Liver (tissue), 9 donors: Measurements from ENCODE around the gene LTO1. TPM values are rescaled to one million over a fixed set of nuclear protein-coding genes. Genes with fewer than 3 reads are reported as not detected.
"Not testable (repeated sequence)": the region's sequence is repeated elsewhere in the genome, so short reads cannot be mapped to it uniquely, and the experiment has no call there.

Experiments used
- DNase-seq: peaks from one replicate; pipeline ENCODE4 v3.0.0-alpha.2; 2017; ENCODE audit warnings: low spot score
- H3K27ac ChIP-seq, 2 donors: one replicate each; pipeline ENCODE4 v1.7.0; 2013; ENCODE audit warnings: inconsistent platforms in 2 of 2, low read length in 2 of 2, control low read depth in 1 of 2, low read depth in 1 of 2, mild to moderate bottlenecking in 1 of 2
- H3K27me3 ChIP-seq, 4 donors: one replicate each; pipeline versions ENCODE4 v1.6.1 to v1.7.0; 2013; ENCODE audit warnings: low read length in 3 of 4, inconsistent platforms in 1 of 4, mild to moderate bottlenecking in 1 of 4, moderate library complexity in 1 of 4; ENCODE audit not compliant: control insufficient read depth in 4 of 4, insufficient read depth in 4 of 4
- H3K36me3 ChIP-seq, 4 donors: one replicate each; pipeline versions ENCODE4 v1.6.1 to v1.7.0; 2013; ENCODE audit warnings: low read length in 3 of 4, mild to moderate bottlenecking in 3 of 4, low read depth in 1 of 4, moderate library complexity in 1 of 4; ENCODE audit not compliant: control insufficient read depth in 4 of 4, insufficient read depth in 3 of 4
- H3K4me1 ChIP-seq, 4 donors: one replicate each; pipeline versions ENCODE4 v1.6.1 to v1.7.0; 2013; ENCODE audit warnings: low read length in 3 of 4, mild to moderate bottlenecking in 3 of 4, moderate library complexity in 1 of 4; ENCODE audit not compliant: control insufficient read depth in 4 of 4, insufficient read depth in 4 of 4
- H3K4me3 ChIP-seq, 3 donors: one replicate each; pipeline versions ENCODE4 v1.6.1 to v1.7.0; 2013; ENCODE audit warnings: low read length in 3 of 3, control low read depth in 1 of 3, low read depth in 1 of 3, mild to moderate bottlenecking in 1 of 3
- H3K9ac ChIP-seq, 2 donors: one replicate each; pipeline ENCODE4 v1.7.0; 2013; ENCODE audit warnings: low read length in 2 of 2, mild to moderate bottlenecking in 2 of 2, moderate library complexity in 2 of 2, control low read depth in 1 of 2, low read depth in 1 of 2
- H3K9me3 ChIP-seq, 4 donors: one replicate each; pipeline versions ENCODE4 v1.6.1 to v1.7.0; 2013; ENCODE audit warnings: low read length in 3 of 4; ENCODE audit not compliant: control insufficient read depth in 4 of 4
- CTCF ChIP-seq: fragments of 150-350 bp; IDR thresholded peaks from 2 replicates; pipeline ENCODE4 v1.5.1; 2017; ENCODE audit warnings: improper control_type of control experiment, low read depth, low read length; ENCODE audit not compliant: missing input control
- EGR1 ChIP-seq, 2 donors: IDR thresholded peaks; 2 replicates each; pipeline ENCODE4 v1.6.1; 2016 to 2018; ENCODE audit warnings: antibody characterized with exemption in 2 of 2, low read depth in 2 of 2
- FOXA2 ChIP-seq: IDR thresholded peaks from 2 replicates; pipeline ENCODE4 v1.6.1; 2016; ENCODE audit warnings: antibody characterized with exemption
- JUND ChIP-seq, 2 donors: IDR thresholded peaks; 2 replicates each; pipeline ENCODE4 v1.6.1; 2016; ENCODE audit warnings: antibody characterized with exemption in 2 of 2
- YY1 ChIP-seq: IDR thresholded peaks from 2 replicates; pipeline ENCODE4 v1.6.1; 2016; ENCODE audit warnings: antibody characterized with exemption, mild to moderate bottlenecking
- ZBTB33 ChIP-seq: IDR thresholded peaks from 2 replicates; pipeline ENCODE4 v1.6.1; 2016; ENCODE audit warnings: antibody characterized with exemption
- WGBS: extraction: QIAGEN DNeasy Blood & Tissue Kit; methylation state at CpG from one replicate; pipeline ENCODE4 v1.1.7; 2013; 5-methylcytosine and 5-hydroxymethylcytosine counted together
- polyA plus RNA-seq, 2 donors: library from polyadenylated mRNA; stranded (reverse) in 1 of 2; unstranded in 1 of 2; fragments of 200-250 nt in 1 of 2; fragments of >200 nt in 1 of 2; fragmentation: Nextera tagmentation in 1 of 2; extraction: Ambion mirVana in 1 of 2; gene quantifications; one replicate each; pipeline versions ENCODE4 v1.2.1 to v1.2.3, GENCODE V29; 2013 to 2015
- total RNA-seq, 2 donors: library from RNA; depleted of rRNA; stranded (reverse); fragments of >200 nt; gene quantifications; one replicate each; pipeline ENCODE4 v1.2.3, GENCODE V29; 2014
- donor health status: healthy.
- donor health status: healthy.
- donor health status: healthy.
- donor health status: healthy.
- donor health status: healthy.

The LTO1 gene
- total and polyA plus RNA-seq, 4 donors: 4.9 to 12.3 (median 7.3) TPM

- Histone ChIP-seq H3K27ac (no peak overlapping the region), H3K9me3 (no peaks in the 10 kb centered on the region), H3K27me3 (no peaks in the 10 kb centered on the region), H3K9ac (no peak overlapping the region), H3K4me1 (no peaks in the 10 kb centered on the region), H3K36me3 (no peaks in the 10 kb centered on the region), H3K4me3 (no peak overlapping the region)
- TF ChIP-seq CTCF: no peak
- no peak for TF ChIP-seq YY1
- no peak for TF ChIP-seq ZBTB33
- 94% methylated on average over 1 of the region's 1 CpG for WGBS
- no peak for DNase-seq
Measured at GRCh38 chr11:69624293-69624692, 50.9 kb downstream of the LTO1 start.

GRCh38 chr11:69622097-69622681, 53.0 kb downstream of the LTO1 start:
- not testable (repeated sequence) for H3K9ac ChIP-seq, DNase-seq, H3K4me1 ChIP-seq, H3K36me3 ChIP-seq, H3K27ac ChIP-seq, H3K4me3 ChIP-seq, H3K9me3 ChIP-seq, H3K27me3 ChIP-seq
- WGBS: 81% methylated on average over 8 of the region's 8 CpGs

- no peak for TF ChIP-seq EGR1 (IDR thresholded peaks at IDR 0.05; ENCODE audit: low read depth in 2 of 2)
- WGBS: 88% methylated on average over 2 of the region's 2 CpGs
Measured at GRCh38 chr11:69620683-69621290, 54.4 kb downstream of the LTO1 start.

GRCh38 chr11:69618237-69618636, 56.9 kb downstream of the LTO1 start:
- DNase-seq: no peak

More at GRCh38 chr11:69620683-69621290, 54.4 kb downstream of the LTO1 start:
- no peaks in the 10 kb centered on the region for H3K9me3 ChIP-seq
- H3K36me3 ChIP-seq: no peaks in the 10 kb centered on the region
- H3K4me3 ChIP-seq: no peak overlapping the region
- no peaks in the 10 kb centered on the region for H3K4me1 ChIP-seq
- H3K27me3 ChIP-seq: no peaks in the 10 kb centered on the region
- no peak for DNase-seq
- no peak overlapping the region for H3K9ac ChIP-seq
- H3K27ac ChIP-seq: no peak overlapping the region

More at GRCh38 chr11:69618237-69618636, 56.9 kb downstream of the LTO1 start:
- Histone ChIP-seq H3K9ac (no peak overlapping the region), H3K4me1 (no peaks in the 10 kb centered on the region), H3K36me3 (no peaks in the 10 kb centered on the region), H3K9me3 (no peaks in the 10 kb centered on the region), H3K4me3 (no peak overlapping the region), H3K27ac (no peak overlapping the region), H3K27me3 (no peaks in the 10 kb centered on the region)
- 85% methylated on average over 8 of the region's 8 CpGs for WGBS
- TF ChIP-seq JUND (IDR thresholded peaks at IDR 0.05) (no peak), FOXA2 (no peak), CTCF (no peak)
